ES-I3 (cell line): Measurements from ENCODE around the gene RBM20.
"Not testable (repeated sequence)": the region's sequence is repeated elsewhere in the genome, so short reads cannot be mapped to it uniquely, and the experiment has no call there.

Experiments used
- H3K36me3 ChIP-seq: 2 replicates; pipeline ENCODE4 v1.6.1; 2013; ENCODE audit warnings: mild to moderate bottlenecking, low read length, control low read depth, moderate library complexity; ENCODE audit not compliant: insufficient read depth
- H3K4me1 ChIP-seq: 2 replicates; pipeline ENCODE4 v1.6.1; 2013; ENCODE audit warnings: mild to moderate bottlenecking, control low read depth, low read length; ENCODE audit not compliant: insufficient read depth
- H3K9ac ChIP-seq: 2 replicates; pipeline ENCODE4 v1.6.1; 2013; ENCODE audit warnings: low read depth, mild to moderate bottlenecking, low read length, moderate library complexity
- H3K9me3 ChIP-seq: 2 replicates; pipeline ENCODE4 v1.6.1; 2013; ENCODE audit warnings: mild to moderate bottlenecking, low read length, moderate library complexity; ENCODE audit not compliant: control insufficient read depth, insufficient read depth

Gene RBM20

GRCh38 chr10:110616493-110617033 lies 27.6 kb upstream of the RBM20 start:
- peaks cover 14% of the 10 kb centered on the region for H3K4me1 ChIP-seq
- no peaks in the 10 kb centered on the region for H3K36me3 ChIP-seq
- no peak overlapping the region for H3K9ac ChIP-seq
- no peaks in the 10 kb centered on the region for H3K9me3 ChIP-seq

GRCh38 chr10:110617425-110618229 lies 26.5 kb upstream of the RBM20 start:
- Histone ChIP-seq H3K4me1 (peaks cover 4% of the 10 kb centered on the region; the same call in 1 of the 2 replicates), H3K36me3 (no peaks in the 10 kb centered on the region)

GRCh38 chr10:110618230-110618610 lies 25.9 kb upstream of the RBM20 start:
- peaks cover 4% of the 10 kb centered on the region; the same call in 1 of the 2 replicates for H3K4me1 ChIP-seq
- H3K9me3 ChIP-seq = no peaks in the 10 kb centered on the region
- no peak overlapping the region for H3K9ac ChIP-seq
- no peaks in the 10 kb centered on the region for H3K36me3 ChIP-seq

More at GRCh38 chr10:110617425-110618229, 26.5 kb upstream of the RBM20 start:
- H3K9me3 ChIP-seq = no peaks in the 10 kb centered on the region
- H3K9ac ChIP-seq = no peak overlapping the region

GRCh38 chr10:110619514-110620397 lies 24.4 kb upstream of the RBM20 start:
- no peaks in the 10 kb centered on the region for H3K9me3 ChIP-seq

GRCh38 chr10:110620398-110620719 lies 23.8 kb upstream of the RBM20 start:
- H3K9me3 ChIP-seq = no peaks in the 10 kb centered on the region
- H3K36me3 ChIP-seq = no peaks in the 10 kb centered on the region
- H3K4me1 ChIP-seq = peaks cover 4% of the 10 kb centered on the region; the same call in 1 of the 2 replicates
- H3K9ac ChIP-seq = no peak overlapping the region

More at GRCh38 chr10:110619514-110620397, 24.4 kb upstream of the RBM20 start:
- peaks cover 4% of the 10 kb centered on the region; the same call in 1 of the 2 replicates for H3K4me1 ChIP-seq
- H3K36me3 ChIP-seq = no peaks in the 10 kb centered on the region
- no peak overlapping the region for H3K9ac ChIP-seq

GRCh38 chr10:110623316-110623715 lies 20.8 kb upstream of the RBM20 start:
- not testable (repeated sequence) for H3K9ac ChIP-seq, H3K9me3 ChIP-seq, H3K4me1 ChIP-seq, H3K36me3 ChIP-seq

GRCh38 chr10:110625356-110625894 lies 18.7 kb upstream of the RBM20 start:
- Histone ChIP-seq H3K4me1 (peaks cover 3% of the 10 kb centered on the region; the same call in 1 of the 2 replicates), H3K36me3 (no peaks in the 10 kb centered on the region), H3K9me3 (no peaks in the 10 kb centered on the region), H3K9ac (no peak overlapping the region)

- no peak overlapping the region for H3K9ac ChIP-seq
- H3K36me3 ChIP-seq = no peaks in the 10 kb centered on the region
- H3K9me3 ChIP-seq = no peaks in the 10 kb centered on the region
- H3K4me1 ChIP-seq = peaks cover 3% of the 10 kb centered on the region; the same call in 1 of the 2 replicates
Measured at GRCh38 chr10:110625951-110626855, 17.9 kb upstream of the RBM20 start.

- H3K4me1 ChIP-seq = peaks cover 3% of the 10 kb centered on the region; the same call in 1 of the 2 replicates
Measured at GRCh38 chr10:110628161-110628560, 16.0 kb upstream of the RBM20 start.

GRCh38 chr10:110629680-110630191 lies 14.4 kb upstream of the RBM20 start:
- Histone ChIP-seq H3K36me3 (no peaks in the 10 kb centered on the region), H3K9ac (no peak overlapping the region), H3K9me3 (no peaks in the 10 kb centered on the region), H3K4me1 (peaks cover 3% of the 10 kb centered on the region; the same call in 1 of the 2 replicates)

More at GRCh38 chr10:110628161-110628560, 16.0 kb upstream of the RBM20 start:
- H3K9me3 ChIP-seq = no peaks in the 10 kb centered on the region
- no peak overlapping the region for H3K9ac ChIP-seq
- no peaks in the 10 kb centered on the region for H3K36me3 ChIP-seq

- Histone ChIP-seq H3K9ac (no peak overlapping the region), H3K4me1 (peaks cover 4% of the 10 kb centered on the region; the same call in 1 of the 2 replicates), H3K36me3 (no peaks in the 10 kb centered on the region), H3K9me3 (no peaks in the 10 kb centered on the region)
Measured at GRCh38 chr10:110631934-110632333, 12.2 kb upstream of the RBM20 start.

GRCh38 chr10:110632591-110633215 lies 11.4 kb upstream of the RBM20 start:
- Histone ChIP-seq H3K9me3 (no peaks in the 10 kb centered on the region), H3K36me3 (no peaks in the 10 kb centered on the region), H3K4me1 (peaks cover 11% of the 10 kb centered on the region), H3K9ac (no peak overlapping the region)
